ENCODE measurements around the gene E4F1. TPM values are rescaled to one million over a fixed set of nuclear protein-coding genes. Genes with fewer than 3 reads are reported as not detected.

Gene E4F1
- total and polyA plus RNA-seq, 2 of the 13 experiments (the other 11 are each of a cell fraction or from before 2014, with no cell fraction given) = 13.8 to 19.5 TPM

DNA sequence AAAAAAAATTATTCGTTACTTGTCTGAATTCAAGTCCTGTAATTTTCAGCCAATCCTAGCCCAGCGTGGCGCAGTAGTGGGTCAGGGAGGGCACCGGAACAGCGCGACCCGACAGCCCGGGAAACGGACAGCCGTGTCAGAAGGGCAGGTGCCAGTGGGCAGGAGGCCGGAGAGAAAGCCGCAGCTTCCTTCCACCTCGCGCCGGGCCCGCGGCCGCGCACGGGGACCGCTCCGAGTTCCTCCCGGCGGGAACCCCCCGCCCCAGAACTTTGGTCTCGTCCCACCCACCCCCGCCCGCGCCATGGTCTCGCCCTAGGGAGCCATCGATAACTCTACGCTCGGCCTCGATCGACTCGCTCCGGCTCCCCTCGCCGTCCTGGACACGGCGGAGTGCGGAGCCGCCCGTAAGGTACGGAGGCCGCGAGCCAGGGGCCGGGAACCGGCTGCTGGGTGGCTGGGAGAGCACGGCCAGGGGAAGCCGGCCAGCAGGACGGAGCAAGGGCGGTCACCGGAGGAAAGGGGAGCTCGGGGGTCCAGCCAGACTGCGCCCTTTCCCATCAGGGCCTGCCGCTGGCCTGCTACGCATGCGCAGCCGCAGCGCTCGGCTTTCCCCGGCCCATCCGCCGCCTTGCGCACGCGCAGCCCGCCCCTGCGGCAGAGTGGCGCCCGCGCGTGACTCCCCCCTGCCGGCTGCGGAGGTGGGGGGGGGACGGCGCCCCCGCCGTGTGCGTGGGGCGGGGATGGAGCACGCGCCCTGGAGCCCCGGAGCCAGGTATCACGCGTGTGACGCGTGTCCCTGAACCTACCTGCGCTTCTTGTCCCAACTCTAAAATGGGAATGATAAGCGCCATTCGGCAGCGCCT, 18.1 kb upstream of the E4F1 start, which contains the start of gene MLST8 (continued):
- TF ChIP-seq, protein P1, sequence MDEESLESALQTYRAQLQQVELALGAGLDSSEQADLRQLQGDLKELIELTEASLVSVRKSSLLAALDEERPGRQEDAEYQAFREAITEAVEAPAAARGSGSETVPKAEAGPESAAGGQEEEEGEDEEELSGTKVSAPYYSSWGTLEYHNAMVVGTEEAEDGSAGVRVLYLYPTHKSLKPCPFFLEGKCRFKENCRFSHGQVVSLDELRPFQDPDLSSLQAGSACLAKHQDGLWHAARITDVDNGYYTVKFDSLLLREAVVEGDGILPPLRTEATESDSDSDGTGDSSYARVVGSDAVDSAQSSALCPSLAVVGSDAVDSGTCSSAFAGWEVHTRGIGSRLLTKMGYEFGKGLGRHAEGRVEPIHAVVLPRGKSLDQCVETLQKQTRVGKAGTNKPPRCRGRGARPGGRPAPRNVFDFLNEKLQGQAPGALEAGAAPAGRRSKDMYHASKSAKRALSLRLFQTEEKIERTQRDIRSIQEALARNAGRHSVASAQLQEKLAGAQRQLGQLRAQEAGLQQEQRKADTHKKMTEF (CRISPR knock-in tag; IDR thresholded peaks at IDR 0.05) = peak; percentile 72; the same call in 1 of the 2 replicates
- TF ChIP-seq HOXA5 (CRISPR knock-in tag; IDR thresholded peaks at IDR 0.05) (peak; percentile 57; the same call in 1 of the 2 replicates), ZNF44 (CRISPR knock-in tag; IDR thresholded peaks at IDR 0.05) (peak; percentile 67; the same call in 1 of the 2 replicates), HMGXB3 (CRISPR knock-in tag; IDR thresholded peaks at IDR 0.05; ENCODE audit: borderline replicate concordance) (peak; percentile 64; the same call in 1 of the 2 replicates), TOPORS (CRISPR knock-in tag; IDR thresholded peaks at IDR 0.05) (peak; percentile 72), HOXA3 (CRISPR knock-in tag; IDR thresholded peaks at IDR 0.05) (peak; percentile 49), SAP130 (CRISPR knock-in tag; IDR thresholded peaks at IDR 0.05; ENCODE audit: low read depth) (peak; percentile 74), POLR2A (IDR thresholded peaks at IDR 0.05; ENCODE audit: insufficient read depth in 1 of 2, low read depth in 2 of 2, low read length in 2 of 2) (peak; percentile 77 to 80), SRF (IDR thresholded peaks at IDR 0.05; ENCODE audit: low read depth, low read length) (peak; percentile 97), ZNF605 (CRISPR knock-in tag; IDR thresholded peaks at IDR 0.05) (no peak; the same call in 1 of the 2 replicates), ZMYM3 (CRISPR knock-in tag; IDR thresholded peaks at IDR 0.05) (peak; percentile 71; the same call in 1 of the 2 replicates), SAFB2 (CRISPR knock-in tag; IDR thresholded peaks at IDR 0.05; ENCODE audit: borderline replicate concordance, low read depth) (no peak), ZNF790 (CRISPR knock-in tag; IDR thresholded peaks at IDR 0.05; ENCODE audit: borderline replicate concordance) (peak; percentile 83), PHF8 (CRISPR knock-in tag; IDR thresholded peaks at IDR 0.05) (peak; percentile 100), POLR2AphosphoS2 (IDR thresholded peaks at IDR 0.05; ENCODE audit: low read depth, low read length) (peak; percentile 98), ZNF770 (CRISPR knock-in tag; IDR thresholded peaks at IDR 0.05) (peak; percentile 64; the same call in 1 of the 2 replicates), MYNN (CRISPR knock-in tag; IDR thresholded peaks at IDR 0.05; ENCODE audit: low read depth) (0 out of 2 replicates have a peak, but pooled peaks have one; percentile 68), ZNF615 (CRISPR knock-in tag; IDR thresholded peaks at IDR 0.05; ENCODE audit: borderline replicate concordance) (peak; percentile 74; the same call in 1 of the 2 replicates), SOX13 (IDR thresholded peaks at IDR 0.05) (peak; percentile 18; the same call in 1 of the 2 replicates), SOX13 (CRISPR knock-in tag; conservative IDR thresholded peaks at IDR 0.05 in 1 of 2, IDR thresholded peaks at IDR 0.05 in 1 of 2) (peak in 1 of 2 experiments; percentile 17; a peak in 1 of 4 replicates)
- TF ChIP-seq, protein P2, sequence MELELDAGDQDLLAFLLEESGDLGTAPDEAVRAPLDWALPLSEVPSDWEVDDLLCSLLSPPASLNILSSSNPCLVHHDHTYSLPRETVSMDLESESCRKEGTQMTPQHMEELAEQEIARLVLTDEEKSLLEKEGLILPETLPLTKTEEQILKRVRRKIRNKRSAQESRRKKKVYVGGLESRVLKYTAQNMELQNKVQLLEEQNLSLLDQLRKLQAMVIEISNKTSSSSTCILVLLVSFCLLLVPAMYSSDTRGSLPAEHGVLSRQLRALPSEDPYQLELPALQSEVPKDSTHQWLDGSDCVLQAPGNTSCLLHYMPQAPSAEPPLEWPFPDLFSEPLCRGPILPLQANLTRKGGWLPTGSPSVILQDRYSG (CRISPR knock-in tag; IDR thresholded peaks at IDR 0.05) = 0 out of 2 replicates have a peak, but pooled peaks have one; percentile 33
